ENCODE results near the gene SFMBT2. TPM values are rescaled to one million over a fixed set of nuclear protein-coding genes. Genes with fewer than 3 reads are reported as not detected.

The SFMBT2 gene
- total RNA-seq, 1 experiment from 2014 or later: 1.3 TPM

GRCh38 chr10:7400068-7400715 is 10.6 kb downstream of the SFMBT2 start:
- Histone ChIP-seq H3K27ac (ENCODE audit: low read length) (no peak overlapping the region), H3K27me3 (ENCODE audit: control insufficient read depth, insufficient read depth, low read length) (no peaks in the 10 kb centered on the region; the same call in 1 of the 2 replicates), H3K9me3 (ENCODE audit: control insufficient read depth, insufficient read depth, low read depth, low read length) (no peaks in the 10 kb centered on the region), H3K4me1 (ENCODE audit: control insufficient read depth, insufficient read depth, low read length) (no peaks in the 10 kb centered on the region; the same call in 1 of the 2 replicates), H3K36me3 (ENCODE audit: control insufficient read depth, insufficient read depth, low read length) (no peaks in the 10 kb centered on the region), H3K4me3 (ENCODE audit: low read depth in 2 of 2, low read length in 2 of 2) (no peak overlapping the region)
- TF ChIP-seq SIN3A (IDR thresholded peaks at IDR 0.05; ENCODE audit: borderline replicate concordance, insufficient read depth, low read depth, low read length) (no peak), POLR2AphosphoS5 (IDR thresholded peaks at IDR 0.05; ENCODE audit: low read depth, low read length) (no peak), REST (IDR thresholded peaks at IDR 0.05; ENCODE audit: insufficient read depth in 1 of 2, low read depth in 2 of 2, low read length in 1 of 2) (no peak), TCF7L2 (IDR thresholded peaks at IDR 0.05; ENCODE audit: low read depth, low read length) (no peak)
- TF ChIP-seq, protein P1, sequence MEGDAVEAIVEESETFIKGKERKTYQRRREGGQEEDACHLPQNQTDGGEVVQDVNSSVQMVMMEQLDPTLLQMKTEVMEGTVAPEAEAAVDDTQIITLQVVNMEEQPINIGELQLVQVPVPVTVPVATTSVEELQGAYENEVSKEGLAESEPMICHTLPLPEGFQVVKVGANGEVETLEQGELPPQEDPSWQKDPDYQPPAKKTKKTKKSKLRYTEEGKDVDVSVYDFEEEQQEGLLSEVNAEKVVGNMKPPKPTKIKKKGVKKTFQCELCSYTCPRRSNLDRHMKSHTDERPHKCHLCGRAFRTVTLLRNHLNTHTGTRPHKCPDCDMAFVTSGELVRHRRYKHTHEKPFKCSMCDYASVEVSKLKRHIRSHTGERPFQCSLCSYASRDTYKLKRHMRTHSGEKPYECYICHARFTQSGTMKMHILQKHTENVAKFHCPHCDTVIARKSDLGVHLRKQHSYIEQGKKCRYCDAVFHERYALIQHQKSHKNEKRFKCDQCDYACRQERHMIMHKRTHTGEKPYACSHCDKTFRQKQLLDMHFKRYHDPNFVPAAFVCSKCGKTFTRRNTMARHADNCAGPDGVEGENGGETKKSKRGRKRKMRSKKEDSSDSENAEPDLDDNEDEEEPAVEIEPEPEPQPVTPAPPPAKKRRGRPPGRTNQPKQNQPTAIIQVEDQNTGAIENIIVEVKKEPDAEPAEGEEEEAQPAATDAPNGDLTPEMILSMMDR (IDR thresholded peaks at IDR 0.05): no peak
- intact Hi-C loops (cut with micrococcal nuclease; ENCODE audit: unreplicated experiment): no loop called here
- in situ Hi-C loops (cut with HindIII; ENCODE audit: low pct_unique_long_range_greater_than_20kb, low sequenced_read_pairs): no loop called here
- BruUV-seq (replicated peaks): no TSS peak
- POLR2A ChIA-PET: interaction anchor here (0.6 kb wide), 1 partner anchor 445 kb away, joined by 3 read pairs; no protein-coding TSS in a partner anchor
- CTCF ChIA-PET: no interaction called here
- no peak for DNase-seq (ENCODE audit: low read depth, low spot score)
- no peak for ATAC-seq

- Histone ChIP-seq H3K9me3 (ENCODE audit: control insufficient read depth, insufficient read depth, low read depth, low read length) (no peaks in the 10 kb centered on the region), H3K36me3 (ENCODE audit: control insufficient read depth, insufficient read depth, low read length) (no peaks in the 10 kb centered on the region), H3K4me3 (ENCODE audit: low read depth in 2 of 2, low read length in 2 of 2) (no peak overlapping the region), H3K4me1 (ENCODE audit: control insufficient read depth, insufficient read depth, low read length) (no peaks in the 10 kb centered on the region; the same call in 1 of the 2 replicates), H3K27me3 (ENCODE audit: control insufficient read depth, insufficient read depth, low read length) (no peaks in the 10 kb centered on the region; the same call in 1 of the 2 replicates), H3K27ac (ENCODE audit: low read length) (no peak overlapping the region)
- BruUV-seq (replicated peaks): no TSS peak
- intact Hi-C loops (cut with micrococcal nuclease; ENCODE audit: unreplicated experiment): no loop called here
- in situ Hi-C loops (cut with HindIII; ENCODE audit: low pct_unique_long_range_greater_than_20kb, low sequenced_read_pairs): no loop called here
- POLR2A ChIA-PET: no interaction called here
- no peak for DNase-seq (ENCODE audit: low read depth, low spot score)
- no peak for ATAC-seq
- CTCF ChIA-PET: no interaction called here
- TF ChIP-seq, protein P1 (IDR thresholded peaks at IDR 0.05): no peak
- TF ChIP-seq TCF7L2 (IDR thresholded peaks at IDR 0.05; ENCODE audit: low read depth, low read length): no peak
- TF ChIP-seq SIN3A (IDR thresholded peaks at IDR 0.05; ENCODE audit: borderline replicate concordance, insufficient read depth, low read depth, low read length): no peak
- no peak for TF ChIP-seq POLR2AphosphoS5 (IDR thresholded peaks at IDR 0.05; ENCODE audit: low read depth, low read length)
- no peak for TF ChIP-seq REST (IDR thresholded peaks at IDR 0.05; ENCODE audit: insufficient read depth in 1 of 2, low read depth in 2 of 2, low read length in 1 of 2)
Observed at GRCh38 chr10:7399533-7399932, 11.3 kb downstream of the SFMBT2 start.

Data from Panc1 (cell line).